HG02642 (cell line): Measurements from ENCODE around the gene SLC28A1.
"Not testable (repeated sequence)": the region's sequence is repeated elsewhere in the genome, so short reads cannot be mapped to it uniquely, and the experiment has no call there.

Source experiments
- ATAC-seq: cut with Tn5 transposase; IDR thresholded peaks from one replicate; pipeline ENCODE4 v1.9.1; 2021; ENCODE audit warnings: mild to moderate bottlenecking; ENCODE audit not compliant: unreplicated experiment, poor library complexity

SLC28A1 gene

GRCh38 chr15:84861781-84862180, 22.7 kb upstream of the SLC28A1 start:
- ATAC-seq = no peak

GRCh38 chr15:84862214-84862975, 22.1 kb upstream of the SLC28A1 start:
- no peak for ATAC-seq

GRCh38 chr15:84863565-84864443, 20.7 kb upstream of the SLC28A1 start:
- ATAC-seq = no peak

- no peak for ATAC-seq
Measured at GRCh38 chr15:84864444-84864795, 20.0 kb upstream of the SLC28A1 start.

- ATAC-seq = no peak
Measured at GRCh38 chr15:84865074-84865569, 19.3 kb upstream of the SLC28A1 start.

GRCh38 chr15:84868037-84868880, 16.2 kb upstream of the SLC28A1 start:
- no peak for ATAC-seq

- no peak for ATAC-seq
Measured at GRCh38 chr15:84869510-84869909, 15.0 kb upstream of the SLC28A1 start.

- no peak for ATAC-seq
Measured at GRCh38 chr15:84871428-84871985, 13.0 kb upstream of the SLC28A1 start.

GRCh38 chr15:84872009-84872910, 12.2 kb upstream of the SLC28A1 start:
- no peak for ATAC-seq

GRCh38 chr15:84873997-84874396, 10.5 kb upstream of the SLC28A1 start:
- ATAC-seq = no peak

- ATAC-seq = no peak
Measured at GRCh38 chr15:84874981-84875699, 9.3 kb upstream of the SLC28A1 start.

- no peak for ATAC-seq
Measured at GRCh38 chr15:84876269-84876668, 8.2 kb upstream of the SLC28A1 start.

- not testable (repeated sequence) for ATAC-seq
Measured at GRCh38 chr15:84877701-84878100, 6.8 kb upstream of the SLC28A1 start.

GRCh38 chr15:84878504-84878903, 6.0 kb upstream of the SLC28A1 start:
- ATAC-seq = no peak

GRCh38 chr15:84879088-84879780, 5.2 kb upstream of the SLC28A1 start:
- no peak for ATAC-seq

- ATAC-seq = no peak
Measured at GRCh38 chr15:84880007-84880406, 4.5 kb upstream of the SLC28A1 start.

GRCh38 chr15:84880822-84881519, 3.5 kb upstream of the SLC28A1 start:
- no peak for ATAC-seq

- ATAC-seq = no peak
Measured at GRCh38 chr15:84881520-84881830, 3.0 kb upstream of the SLC28A1 start.
